ENCODE measurements around the gene AAK1.

AAK1 gene

GRCh38 chr2:69538249-69538648 is 105.3 kb downstream of the AAK1 start:
- no peak for DNase-seq (ENCODE audit: low read depth)
- no peak overlapping the region for H3K4me3 ChIP-seq (ENCODE audit: low read depth, low read length)
- no peak for TF ChIP-seq CTCF (IDR thresholded peaks at IDR 0.05; ENCODE audit: low read depth, low read length, missing control alignments)

GRCh38 chr2:69535817-69536241 is 107.7 kb downstream of the AAK1 start:
- TF ChIP-seq CTCF (IDR thresholded peaks at IDR 0.05; ENCODE audit: low read depth, low read length, missing control alignments): no peak
- no peak overlapping the region for H3K4me3 ChIP-seq (ENCODE audit: low read depth, low read length)
- peak; percentile 27 for DNase-seq (ENCODE audit: low read depth)

GRCh38 chr2:69531186-69531585 is 112.4 kb downstream of the AAK1 start:
- no peak for DNase-seq (ENCODE audit: low read depth)
- H3K4me3 ChIP-seq (ENCODE audit: low read depth, low read length): no peak overlapping the region
- TF ChIP-seq CTCF (IDR thresholded peaks at IDR 0.05; ENCODE audit: low read depth, low read length, missing control alignments): no peak

GRCh38 chr2:69529480-69529879 is 114.1 kb downstream of the AAK1 start:
- TF ChIP-seq CTCF (IDR thresholded peaks at IDR 0.05; ENCODE audit: low read depth, low read length, missing control alignments): no peak
- no peak for DNase-seq (ENCODE audit: low read depth)
- no peak overlapping the region for H3K4me3 ChIP-seq (ENCODE audit: low read depth, low read length)

GRCh38 chr2:69525261-69525660 is 118.3 kb downstream of the AAK1 start:
- no peak overlapping the region for H3K4me3 ChIP-seq (ENCODE audit: low read depth, low read length)
- DNase-seq (ENCODE audit: low read depth): no peak
- no peak for TF ChIP-seq CTCF (IDR thresholded peaks at IDR 0.05; ENCODE audit: low read depth, low read length, missing control alignments)

GRCh38 chr2:69524799-69525198 is 118.7 kb downstream of the AAK1 start:
- TF ChIP-seq CTCF (IDR thresholded peaks at IDR 0.05; ENCODE audit: low read depth, low read length, missing control alignments): no peak
- no peak for DNase-seq (ENCODE audit: low read depth)
- no peak overlapping the region for H3K4me3 ChIP-seq (ENCODE audit: low read depth, low read length)

- no peak overlapping the region for H3K4me3 ChIP-seq (ENCODE audit: low read depth, low read length)
- no peak for TF ChIP-seq CTCF (IDR thresholded peaks at IDR 0.05; ENCODE audit: low read depth, low read length, missing control alignments)
- no peak for DNase-seq (ENCODE audit: low read depth)
Measured at GRCh38 chr2:69521747-69522146, 121.8 kb downstream of the AAK1 start.
